Activated CD4-positive, alpha-beta T cell treated with anti-CD3 and anti-CD28 coated beads for 4 hours (primary cell): ENCODE data around the gene PLBD1.

Experiments
- DNase-seq, 2 donors: peaks; one replicate each; pipeline ENCODE4 v3.0.0-alpha.2; 2020

PLBD1 gene

GRCh38 chr12:14495326-14495725, 72.4 kb downstream of the PLBD1 start:
- DNase-seq: no peak

GRCh38 chr12:14482886-14483285, 84.8 kb downstream of the PLBD1 start:
- DNase-seq: no peak

- no peak for DNase-seq
These were observed 85.3 kb downstream of the PLBD1 start for GRCh38 chr12:14482361-14482760.

- DNase-seq: no peak
These were observed 86.5 kb downstream of the PLBD1 start for GRCh38 chr12:14481201-14481600.

- no peak for DNase-seq
These were observed 88.7 kb downstream of the PLBD1 start for GRCh38 chr12:14479004-14479403.

GRCh38 chr12:14473707-14474287, 93.9 kb downstream of the PLBD1 start:
- DNase-seq: no peak

GRCh38 chr12:14471497-14471896, 96.2 kb downstream of the PLBD1 start:
- no peak for DNase-seq

GRCh38 chr12:14460212-14460841, 107.4 kb downstream of the PLBD1 start:
- DNase-seq: no peak

GRCh38 chr12:14454098-14454907, 113.4 kb downstream of the PLBD1 start:
- peak; percentile 15 to 17 for DNase-seq
